GM12874 (cell line): ENCODE measurements around the gene CDK18.

ENCODE experiments used
- TF ChIP-seq, protein P1 (sequence below): IDR thresholded peaks from 2 replicates; pipeline ENCODE4 v1.5.1; 2011; ENCODE audit warnings: low read depth, mild to moderate bottlenecking, control low read depth, low read length, moderate library complexity; ENCODE audit not compliant: insufficient read depth

Gene CDK18

DNA sequence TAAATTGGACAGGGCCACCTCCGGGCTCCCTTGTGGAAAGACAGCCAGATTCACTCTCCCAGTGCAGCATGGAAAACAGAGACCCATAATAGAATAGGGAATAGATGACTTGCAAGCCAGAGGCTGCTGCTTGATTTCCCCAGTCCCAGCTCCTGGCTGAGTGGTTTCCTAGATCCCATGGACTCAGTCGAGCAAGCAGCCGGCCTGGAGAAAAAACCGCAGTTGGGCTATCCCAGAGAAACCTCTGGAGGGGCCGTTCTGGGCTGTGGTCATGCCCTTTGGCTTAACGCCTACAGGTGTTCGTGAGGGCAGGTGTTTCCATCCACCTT lies 65.7 kb downstream of the CDK18 start:
- TF ChIP-seq, protein P1, sequence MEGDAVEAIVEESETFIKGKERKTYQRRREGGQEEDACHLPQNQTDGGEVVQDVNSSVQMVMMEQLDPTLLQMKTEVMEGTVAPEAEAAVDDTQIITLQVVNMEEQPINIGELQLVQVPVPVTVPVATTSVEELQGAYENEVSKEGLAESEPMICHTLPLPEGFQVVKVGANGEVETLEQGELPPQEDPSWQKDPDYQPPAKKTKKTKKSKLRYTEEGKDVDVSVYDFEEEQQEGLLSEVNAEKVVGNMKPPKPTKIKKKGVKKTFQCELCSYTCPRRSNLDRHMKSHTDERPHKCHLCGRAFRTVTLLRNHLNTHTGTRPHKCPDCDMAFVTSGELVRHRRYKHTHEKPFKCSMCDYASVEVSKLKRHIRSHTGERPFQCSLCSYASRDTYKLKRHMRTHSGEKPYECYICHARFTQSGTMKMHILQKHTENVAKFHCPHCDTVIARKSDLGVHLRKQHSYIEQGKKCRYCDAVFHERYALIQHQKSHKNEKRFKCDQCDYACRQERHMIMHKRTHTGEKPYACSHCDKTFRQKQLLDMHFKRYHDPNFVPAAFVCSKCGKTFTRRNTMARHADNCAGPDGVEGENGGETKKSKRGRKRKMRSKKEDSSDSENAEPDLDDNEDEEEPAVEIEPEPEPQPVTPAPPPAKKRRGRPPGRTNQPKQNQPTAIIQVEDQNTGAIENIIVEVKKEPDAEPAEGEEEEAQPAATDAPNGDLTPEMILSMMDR = no peak

- TF ChIP-seq, protein P1 = no peak
These were observed 66.5 kb downstream of the CDK18 start for GRCh38 chr1:205570796-205571537.

- TF ChIP-seq, protein P1 = no peak
These were observed 67.3 kb downstream of the CDK18 start for GRCh38 chr1:205571747-205572146.

GRCh38 chr1:205572421-205572820 lies 68.0 kb downstream of the CDK18 start:
- TF ChIP-seq, protein P1 = no peak

DNA sequence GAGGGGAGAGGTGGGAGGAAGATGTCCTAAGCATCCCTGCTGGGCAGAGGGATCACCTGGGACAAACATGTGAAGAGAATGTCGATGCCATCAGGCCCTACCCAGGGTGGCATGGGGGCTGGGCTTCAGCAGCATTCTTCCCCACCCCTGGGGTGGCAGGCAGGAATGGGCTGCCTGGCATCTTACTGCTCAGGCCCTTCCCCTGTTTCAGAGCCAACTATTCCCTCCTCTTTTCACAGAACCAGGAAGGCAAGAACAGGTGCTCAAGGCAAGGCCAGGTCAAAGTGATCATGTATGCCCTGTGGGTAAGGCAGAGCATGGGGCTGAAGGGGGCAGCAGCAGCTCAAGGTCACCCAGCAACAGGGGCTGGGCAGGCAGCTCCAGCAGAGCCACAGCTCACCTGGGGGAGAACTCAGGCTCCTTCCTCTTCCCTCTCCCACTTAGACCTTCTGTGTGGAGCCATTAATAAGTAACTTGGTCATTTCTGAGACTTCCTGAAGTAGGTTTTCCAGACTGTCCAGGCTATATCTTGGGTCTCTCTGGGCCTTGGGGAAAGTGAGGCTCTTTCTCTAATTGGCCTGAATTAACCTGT lies 70.9 kb downstream of the CDK18 start:
- TF ChIP-seq, protein P1 = no peak

GRCh38 chr1:205576011-205576410 lies 71.5 kb downstream of the CDK18 start:
- TF ChIP-seq, protein P1 = no peak

DNA sequence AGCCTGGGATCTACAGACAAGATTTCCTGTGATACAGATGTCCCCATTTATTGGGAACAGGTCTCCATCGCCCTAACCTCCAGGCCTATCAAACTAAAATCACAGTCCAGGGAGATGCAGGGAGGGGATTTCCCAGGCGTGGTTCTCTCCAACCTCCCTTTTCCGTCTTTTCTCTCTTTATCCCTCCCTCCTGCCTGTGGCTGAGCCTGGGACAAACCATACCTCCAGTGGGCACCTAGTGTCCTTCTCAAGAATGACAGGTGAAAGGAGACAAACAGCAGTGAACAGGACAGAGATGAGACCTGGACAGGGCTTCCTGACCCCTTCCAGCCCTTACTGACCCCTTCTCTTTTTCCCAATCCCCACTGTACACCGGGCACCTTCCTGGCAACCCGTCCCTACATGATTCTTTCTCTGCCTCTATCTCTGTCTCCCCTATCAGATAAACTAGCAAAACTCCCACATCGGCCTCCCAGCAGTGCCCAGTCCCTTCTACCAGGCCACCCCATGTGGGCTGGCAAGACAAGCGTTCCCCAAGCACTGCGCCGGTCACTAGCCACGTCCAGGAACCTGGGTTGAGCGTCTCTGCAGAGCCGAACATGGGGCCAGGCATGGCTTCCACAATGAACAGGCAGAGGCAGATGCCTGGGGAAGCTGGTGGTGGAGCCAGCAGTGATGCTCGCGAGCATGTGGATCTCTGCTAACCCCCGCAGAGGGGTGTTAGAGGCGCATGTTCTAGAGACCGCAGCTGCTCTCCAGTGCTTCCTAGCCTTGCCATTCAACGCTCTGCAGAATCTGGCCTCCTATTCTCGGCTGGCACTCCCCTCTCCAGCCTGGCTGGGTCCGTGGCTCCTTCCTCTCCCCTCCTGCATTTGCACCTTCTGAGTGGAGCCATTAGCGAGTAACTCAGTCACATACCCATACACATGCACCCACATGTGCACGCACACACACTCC lies 72.6 kb downstream of the CDK18 start:
- TF ChIP-seq, protein P1 = no peak
